Fibroblast of peridontal ligament (primary cell): ENCODE measurements around the gene ZNF385C.

Source experiments
- DNase-seq: peaks from one replicate; pipeline ENCODE4 v3.0.0-alpha.2; 2010; ENCODE audit errors: extremely low read depth

Gene ZNF385C

GRCh38 chr17:42077755-42078154 is 20.5 kb downstream of the ZNF385C start:
- DNase-seq = no peak

GRCh38 chr17:42076797-42077559 is 21.3 kb downstream of the ZNF385C start:
- DNase-seq = no peak

- DNase-seq = no peak
Observed at GRCh38 chr17:42075789-42076188, 22.5 kb downstream of the ZNF385C start.

- no peak for DNase-seq
Observed at GRCh38 chr17:42072323-42073187, 25.7 kb downstream of the ZNF385C start.

GRCh38 chr17:42071810-42072209 is 26.5 kb downstream of the ZNF385C start:
- no peak for DNase-seq

- no peak for DNase-seq
Observed at GRCh38 chr17:42068979-42069378, 29.3 kb downstream of the ZNF385C start.

- peak; percentile 35 for DNase-seq
Observed at GRCh38 chr17:42067371-42068091, 30.7 kb downstream of the ZNF385C start.

- DNase-seq = no peak
Observed at GRCh38 chr17:42065201-42065600, 33.1 kb downstream of the ZNF385C start.

- DNase-seq = no peak
Observed at GRCh38 chr17:42062681-42063080, 35.6 kb downstream of the ZNF385C start.

GRCh38 chr17:42061646-42062487 is 36.4 kb downstream of the ZNF385C start:
- no peak for DNase-seq

- DNase-seq = no peak
Observed at GRCh38 chr17:42060231-42060630, 38.0 kb downstream of the ZNF385C start.

GRCh38 chr17:42059815-42060214 is 38.5 kb downstream of the ZNF385C start:
- DNase-seq = no peak

GRCh38 chr17:42058063-42058462 is 40.2 kb downstream of the ZNF385C start:
- no peak for DNase-seq

GRCh38 chr17:42056635-42057034 is 41.6 kb downstream of the ZNF385C start:
- no peak for DNase-seq

- DNase-seq = no peak
Observed at GRCh38 chr17:42055496-42055895, 42.8 kb downstream of the ZNF385C start.

GRCh38 chr17:42055027-42055426 is 43.2 kb downstream of the ZNF385C start:
- no peak for DNase-seq

- DNase-seq = no peak
Observed at GRCh38 chr17:42053731-42054500, 44.4 kb downstream of the ZNF385C start.

GRCh38 chr17:42052346-42052877 is 45.9 kb downstream of the ZNF385C start:
- DNase-seq = no peak

- no peak for DNase-seq
Observed at GRCh38 chr17:42051645-42052044, 46.6 kb downstream of the ZNF385C start.

- no peak for DNase-seq
Observed at GRCh38 chr17:42051013-42051400, 47.3 kb downstream of the ZNF385C start.
